HepG2 (cell line): Measurements from ENCODE around the gene XAB2. TPM values are rescaled to one million over a fixed set of nuclear protein-coding genes. Genes with fewer than 3 reads are reported as not detected.

ENCODE experiments used
- ATAC-seq: fragments of 200-7000 bp; cut with Tn5 transposase; 3 replicates; pipeline ENCODE4 v1.9.1; 2020; ENCODE audit warnings: mild to moderate bottlenecking, moderate library complexity
- BruUV-seq: library from RNA; stranded (reverse); fragments of 400-500 nt; replicated peaks from 2 replicates; lab custom pipeline; 2021; lab: Mats Ljungman, UMichigan
- CTCF ChIA-PET: fragments of 300-600 bp; formaldehyde crosslinking; extraction: SDS; loops from one replicate; lab custom pipeline; 2021; ENCODE audit warnings: low total read pairs, inconsistent platforms, low intra/inter-chr PET ratio; lab: Yijun Ruan, JAX
- POLR2A ChIA-PET: fragments of 350-600 bp; sonication (Branson Sonifier 250); formaldehyde crosslinking; loops from one replicate; lab custom pipeline; 2020; ENCODE audit warnings: antibody characterized with exemption, inconsistent platforms; lab: Yijun Ruan, JAX
- DNase-seq: peaks from one replicate; pipeline ENCODE4 v3.0.0-alpha.2; 2015; ENCODE audit warnings: low spot score
- FAIRE-seq: peaks from 3 replicates; lab custom pipeline; 2011; peaks lifted over from hg19 to GRCh38; lab: Jason Lieb, UNC
- H2AFZ ChIP-seq: one replicate; pipeline ENCODE4 v1.6.1; 2011; ENCODE audit warnings: low read length, inconsistent platforms
- H3K27ac ChIP-seq: fragments of 300-600 bp; 3 replicates; pipeline ENCODE4 v1.8.0; 2011; ENCODE audit warnings: mixed run types, mild to moderate bottlenecking, mixed read lengths, low read length, inconsistent platforms; ENCODE audit not compliant: insufficient read depth; ENCODE audit errors: extremely low read length
- H3K27me3 ChIP-seq, 2 experiments: fragments of 200-600 bp in 1 of 2; 2 replicates in 1 of 2; 3 replicates in 1 of 2; pipeline versions ENCODE4 v1.6.0 to v1.8.0; 2011; ENCODE audit warnings: low read length in 2 of 2, mild to moderate bottlenecking in 2 of 2, moderate library complexity in 2 of 2, inconsistent platforms in 1 of 2; ENCODE audit not compliant: insufficient read depth in 2 of 2, control insufficient read depth in 1 of 2
- H3K36me3 ChIP-seq, 2 experiments: fragments of 200-600 bp in 1 of 2; replicated peaks in 1 of 2; 2 replicates in 1 of 2; 3 replicates in 1 of 2; pipeline versions ENCODE4 v1.5.1 to v1.8.0; 2011; ENCODE audit warnings: low read length in 2 of 2, inconsistent platforms in 1 of 2; ENCODE audit not compliant: insufficient read depth in 2 of 2, control insufficient read depth in 1 of 2
- H3K4me1 ChIP-seq: 2 replicates; pipeline ENCODE4 v1.5.1; 2012; ENCODE audit warnings: low read length, inconsistent platforms; ENCODE audit not compliant: insufficient read depth
- H3K4me2 ChIP-seq: 2 replicates; pipeline ENCODE4 v1.6.0; 2011; ENCODE audit warnings: low read depth, low read length, inconsistent platforms
- H3K4me3 ChIP-seq, 3 experiments: fragments of 200-600 bp in 1 of 3; sonication (generic), shearing (Covaris generic) in 1 of 3; replicated peaks in 1 of 3; 2 replicates each; pipeline ENCODE4 v1.5.1; 2011 to 2016; ENCODE audit warnings: low read length in 3 of 3, inconsistent platforms in 2 of 3, low read depth in 2 of 3, mild to moderate bottlenecking in 2 of 3, control low read depth in 1 of 3, mixed read lengths in 1 of 3; ENCODE audit not compliant: insufficient read depth in 1 of 3
- H3K79me2 ChIP-seq: one replicate; pipeline ENCODE4 v1.6.1; 2011; ENCODE audit warnings: low read length, inconsistent platforms; ENCODE audit not compliant: insufficient read depth
- H3K9ac ChIP-seq: 2 replicates; pipeline ENCODE4 v1.6.0; 2011; ENCODE audit warnings: mild to moderate bottlenecking, low read depth, low read length, inconsistent platforms; ENCODE audit not compliant: insufficient read depth
- H3K9me3 ChIP-seq: 2 replicates; pipeline ENCODE4 v1.5.1; 2012; ENCODE audit warnings: mild to moderate bottlenecking, low read length
- H4K20me1 ChIP-seq: 2 replicates; pipeline ENCODE4 v1.6.0; 2011; ENCODE audit warnings: inconsistent platforms, mild to moderate bottlenecking, low read length, moderate library complexity; ENCODE audit not compliant: insufficient read depth
- AGO1 ChIP-seq: fragments of 200-400 bp; formaldehyde crosslinking; IDR thresholded peaks from 2 replicates; pipeline ENCODE4 v1.6.1; 2017; ENCODE audit warnings: mild to moderate bottlenecking, low read depth, low read length, moderate library complexity; ENCODE audit not compliant: poor library complexity, severe bottlenecking
- GTF2F1 ChIP-seq: fragments of 150-350 bp; IDR thresholded peaks from 2 replicates; pipeline ENCODE4 v1.6.1; 2014; ENCODE audit warnings: low read length
- GZF1 ChIP-seq: sonication (generic); formaldehyde crosslinking; IDR thresholded peaks from 2 replicates; pipeline ENCODE4 v1.5.1; 2020; ENCODE audit warnings: mild to moderate bottlenecking, missing genetic modification reagents
- KLF13 ChIP-seq: sonication (generic); formaldehyde crosslinking; IDR thresholded peaks from 2 replicates; pipeline ENCODE4 v1.4.0; 2020; ENCODE audit warnings: mild to moderate bottlenecking, missing genetic modification reagents
- NFKB2 ChIP-seq: sonication (generic); formaldehyde crosslinking; IDR thresholded peaks from 2 replicates; pipeline ENCODE4 v1.4.0; 2020; ENCODE audit warnings: missing genetic modification reagents, borderline replicate concordance
- NR1H2 ChIP-seq: sonication (generic); formaldehyde crosslinking; IDR thresholded peaks from 2 replicates; pipeline ENCODE4 v1.8.1; 2022; ENCODE audit warnings: low read depth, missing genetic modification reagents, borderline replicate concordance
- PAX8 ChIP-seq: sonication (generic); formaldehyde crosslinking; IDR thresholded peaks from 2 replicates; pipeline ENCODE4 v1.8.0; 2022; ENCODE audit warnings: mild to moderate bottlenecking, missing genetic modification reagents, borderline replicate concordance
- SIN3A ChIP-seq: IDR thresholded peaks from 2 replicates; pipeline ENCODE4 v1.6.1; 2011; ENCODE audit warnings: low read depth, mild to moderate bottlenecking, control low read depth, low read length, borderline replicate concordance
- ZBTB38 ChIP-seq: sonication (generic); formaldehyde crosslinking; IDR thresholded peaks from 2 replicates; pipeline ENCODE4 v1.5.1; 2020; ENCODE audit warnings: mild to moderate bottlenecking, missing genetic modification reagents
- ZNF101 ChIP-seq: sonication (generic); formaldehyde crosslinking; IDR thresholded peaks from 2 replicates; pipeline ENCODE4 v1.4.0; 2020; ENCODE audit warnings: mild to moderate bottlenecking, low read depth, missing genetic modification reagents, borderline replicate concordance
- ZNF761 ChIP-seq: sonication (generic); formaldehyde crosslinking; conservative IDR thresholded peaks from 2 replicates; pipeline ENCODE4 v1.4.0; 2020; ENCODE audit warnings: mild to moderate bottlenecking, missing genetic modification reagents
- WGBS: methylation state at CpG from one replicate; pipeline ENCODE4 v1.1.6; 2017; ENCODE audit warnings: low lambda C conversion rate; 5-methylcytosine and 5-hydroxymethylcytosine counted together
- in situ Hi-C: cut with HindIII; loops from 2 replicates; pipeline ENCODE4 v1.10.0; 2017; ENCODE audit warnings: low pct_unique_long_range_greater_than_20kb; ENCODE audit not compliant: extremely low pct_ligation_motif_present
- intact Hi-C: fragments of 100-400 bp; cut with micrococcal nuclease; formaldehyde crosslinking; loops from one replicate; pipeline ENCODE4 v1.10.0; 2022; ENCODE audit not compliant: unreplicated experiment
- polyA plus RNA-seq, 8 experiments: library from polyadenylated mRNA; depleted of rRNA in 3 of 8; stranded (reverse) in 7 of 8; unstranded in 1 of 8; fragments of >200 nt; fragmentation: Illumina TruSeq in 4 of 8; extraction: Trizol in 4 of 8; gene quantifications; 2 replicates each; pipeline versions ENCODE4 v1.2.1 to v1.2.3, GENCODE V29; 2011 to 2016; ENCODE audit warnings: low read depth in 4 of 8, missing spikeins in 1 of 8, mixed read lengths in 1 of 8; ENCODE audit not compliant: insufficient read depth in 1 of 8
- total RNA-seq, 5 experiments: library from RNA; depleted of rRNA; stranded (reverse); fragments of >200 nt; fragmentation: Illumina TruSeq; extraction: Trizol; gene quantifications; 2 replicates each; pipeline ENCODE4 v1.2.3, GENCODE V29; 2016; ENCODE audit warnings: low read depth in 1 of 5
- TF ChIP-seq, protein P1 (sequence below): sonication (generic); formaldehyde crosslinking; IDR thresholded peaks from 2 replicates; pipeline ENCODE4 v1.5.1; 2020; ENCODE audit warnings: mild to moderate bottlenecking, missing genetic modification reagents, borderline replicate concordance

Gene XAB2
- total and polyA plus RNA-seq, 2 of the 13 experiments (the other 11 are each of a cell fraction or from before 2014, with no cell fraction given): 6.2 to 23.9 TPM

DNA sequence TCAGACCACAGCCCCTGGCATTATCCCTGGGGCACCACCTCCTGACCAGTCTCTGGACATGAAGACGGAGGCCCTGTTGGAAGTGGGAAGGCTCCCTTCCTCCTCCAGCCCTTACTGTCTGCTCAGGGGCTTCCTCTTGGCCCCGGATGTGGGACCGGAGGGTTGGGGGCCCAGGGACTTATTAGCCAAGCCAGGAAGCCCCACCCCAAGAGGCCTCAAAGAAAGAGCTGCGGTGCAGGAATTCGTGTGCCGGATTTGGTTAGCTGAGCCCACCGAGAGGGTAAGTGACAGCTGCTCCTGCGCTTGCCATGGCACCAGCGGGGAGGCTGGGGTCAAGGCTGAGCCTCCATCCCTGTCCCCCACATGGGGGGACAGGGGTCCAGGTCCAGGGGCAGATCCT lies 39.5 kb upstream of the XAB2 start, which contains the start of gene RETN:
Gene RETN (plus strand): TSS at position 208 of the 400 bp plus-strand sequence. CDS start 278 bp downstream, outside the sequence.
- WGBS: no CpG with 5 or more reads among the region's 9 CpGs
- H2AFZ ChIP-seq: no peak within 1 kb of the TSS
- H3K79me2 ChIP-seq: no peaks in the 10 kb centered on the region
- peaks cover 0 to 25% of the 10 kb centered on the region in 2 experiments; a peak in 1 of 5 replicates for H3K27me3 ChIP-seq
- H3K9me3 ChIP-seq: no peaks in the 10 kb centered on the region
- no peak for ATAC-seq
- POLR2A ChIA-PET: no interaction called here
- no peak for DNase-seq
- no peak within 1 kb of the TSS for H3K9ac ChIP-seq
- no TSS peak for BruUV-seq
- H4K20me1 ChIP-seq: no peaks in the 10 kb centered on the region
- no peak within 1 kb of the TSS for H3K4me3 ChIP-seq
- H3K27ac ChIP-seq: no peak within 1 kb of the TSS
- TF ChIP-seq KLF13 (CRISPR knock-in tag): no peak
- no peak for TF ChIP-seq AGO1
- TF ChIP-seq PAX8 (CRISPR knock-in tag): no peak
- no peak for TF ChIP-seq GTF2F1
- TF ChIP-seq GZF1 (CRISPR knock-in tag): no peak
- no peak for TF ChIP-seq ZNF101 (CRISPR knock-in tag)
- no peak for TF ChIP-seq NR1H2 (CRISPR knock-in tag)
- no peak for TF ChIP-seq SIN3A
- no peak for TF ChIP-seq NFKB2 (CRISPR knock-in tag)
- no peak for TF ChIP-seq ZBTB38
- TF ChIP-seq ZNF761 (CRISPR knock-in tag): no peak
- TF ChIP-seq, protein P1, sequence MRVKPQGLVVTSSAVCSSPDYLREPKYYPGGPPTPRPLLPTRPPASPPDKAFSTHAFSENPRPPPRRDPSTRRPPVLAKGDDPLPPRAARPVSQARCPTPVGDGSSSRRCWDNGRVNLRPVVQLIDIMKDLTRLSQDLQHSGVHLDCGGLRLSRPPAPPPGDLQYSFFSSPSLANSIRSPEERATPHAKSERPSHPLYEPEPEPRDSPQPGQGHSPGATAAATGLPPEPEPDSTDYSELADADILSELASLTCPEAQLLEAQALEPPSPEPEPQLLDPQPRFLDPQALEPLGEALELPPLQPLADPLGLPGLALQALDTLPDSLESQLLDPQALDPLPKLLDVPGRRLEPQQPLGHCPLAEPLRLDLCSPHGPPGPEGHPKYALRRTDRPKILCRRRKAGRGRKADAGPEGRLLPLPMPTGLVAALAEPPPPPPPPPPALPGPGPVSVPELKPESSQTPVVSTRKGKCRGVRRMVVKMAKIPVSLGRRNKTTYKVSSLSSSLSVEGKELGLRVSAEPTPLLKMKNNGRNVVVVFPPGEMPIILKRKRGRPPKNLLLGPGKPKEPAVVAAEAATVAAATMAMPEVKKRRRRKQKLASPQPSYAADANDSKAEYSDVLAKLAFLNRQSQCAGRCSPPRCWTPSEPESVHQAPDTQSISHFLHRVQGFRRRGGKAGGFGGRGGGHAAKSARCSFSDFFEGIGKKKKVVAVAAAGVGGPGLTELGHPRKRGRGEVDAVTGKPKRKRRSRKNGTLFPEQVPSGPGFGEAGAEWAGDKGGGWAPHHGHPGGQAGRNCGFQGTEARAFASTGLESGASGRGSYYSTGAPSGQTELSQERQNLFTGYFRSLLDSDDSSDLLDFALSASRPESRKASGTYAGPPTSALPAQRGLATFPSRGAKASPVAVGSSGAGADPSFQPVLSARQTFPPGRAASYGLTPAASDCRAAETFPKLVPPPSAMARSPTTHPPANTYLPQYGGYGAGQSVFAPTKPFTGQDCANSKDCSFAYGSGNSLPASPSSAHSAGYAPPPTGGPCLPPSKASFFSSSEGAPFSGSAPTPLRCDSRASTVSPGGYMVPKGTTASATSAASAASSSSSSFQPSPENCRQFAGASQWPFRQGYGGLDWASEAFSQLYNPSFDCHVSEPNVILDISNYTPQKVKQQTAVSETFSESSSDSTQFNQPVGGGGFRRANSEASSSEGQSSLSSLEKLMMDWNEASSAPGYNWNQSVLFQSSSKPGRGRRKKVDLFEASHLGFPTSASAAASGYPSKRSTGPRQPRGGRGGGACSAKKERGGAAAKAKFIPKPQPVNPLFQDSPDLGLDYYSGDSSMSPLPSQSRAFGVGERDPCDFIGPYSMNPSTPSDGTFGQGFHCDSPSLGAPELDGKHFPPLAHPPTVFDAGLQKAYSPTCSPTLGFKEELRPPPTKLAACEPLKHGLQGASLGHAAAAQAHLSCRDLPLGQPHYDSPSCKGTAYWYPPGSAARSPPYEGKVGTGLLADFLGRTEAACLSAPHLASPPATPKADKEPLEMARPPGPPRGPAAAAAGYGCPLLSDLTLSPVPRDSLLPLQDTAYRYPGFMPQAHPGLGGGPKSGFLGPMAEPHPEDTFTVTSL: no peak
- intact Hi-C loops: no loop called here
- in situ Hi-C loops: no loop called here
- no peak within 1 kb of the TSS for H3K4me2 ChIP-seq
- H3K36me3 ChIP-seq: no peaks in the 10 kb centered on the region
- CTCF ChIA-PET: no interaction called here
- no peaks in the 10 kb centered on the region for H3K4me1 ChIP-seq
- no peak for FAIRE-seq
